GM21381 (cell line): ENCODE measurements around the gene COL4A6.

Experiments used
- ATAC-seq: cut with Tn5 transposase; IDR thresholded peaks from one replicate; pipeline ENCODE4 v1.9.1; 2021; ENCODE audit warnings: mild to moderate bottlenecking, moderate library complexity; ENCODE audit not compliant: unreplicated experiment

The COL4A6 gene

GRCh38 chrX:108163333-108164082, 274.7 kb downstream of the COL4A6 start:
- ATAC-seq, result no peak

- no peak for ATAC-seq
Measured at GRCh38 chrX:108162265-108162664, 276.0 kb downstream of the COL4A6 start.

- no peak for ATAC-seq
Measured at GRCh38 chrX:108160309-108160708, 277.9 kb downstream of the COL4A6 start.

- no peak for ATAC-seq
Measured at GRCh38 chrX:108159028-108159670, 279.1 kb downstream of the COL4A6 start.

GRCh38 chrX:108157628-108158027, 280.6 kb downstream of the COL4A6 start:
- no peak for ATAC-seq

- no peak for ATAC-seq
Measured at GRCh38 chrX:108156934-108157466, 281.2 kb downstream of the COL4A6 start.

GRCh38 chrX:108156082-108156481, 282.1 kb downstream of the COL4A6 start:
- ATAC-seq, result no peak

GRCh38 chrX:108148524-108148923, 289.7 kb downstream of the COL4A6 start:
- peak; percentile 88 for ATAC-seq

- ATAC-seq, result no peak
Measured at GRCh38 chrX:108138814-108139702, 299.2 kb downstream of the COL4A6 start.

GRCh38 chrX:108134724-108135123, 303.5 kb downstream of the COL4A6 start:
- no peak for ATAC-seq

GRCh38 chrX:108132876-108133275, 305.3 kb downstream of the COL4A6 start:
- no peak for ATAC-seq

GRCh38 chrX:108132034-108132433, 306.2 kb downstream of the COL4A6 start:
- no peak for ATAC-seq

GRCh38 chrX:108131471-108131870, 306.8 kb downstream of the COL4A6 start:
- ATAC-seq, result no peak

- no peak for ATAC-seq
Measured at GRCh38 chrX:108130889-108131288, 307.3 kb downstream of the COL4A6 start.

GRCh38 chrX:108127152-108127551, 311.1 kb downstream of the COL4A6 start:
- ATAC-seq, result no peak

GRCh38 chrX:108126661-108127060, 311.6 kb downstream of the COL4A6 start:
- ATAC-seq, result no peak

- no peak for ATAC-seq
Measured at GRCh38 chrX:108123591-108124366, 314.4 kb downstream of the COL4A6 start.

GRCh38 chrX:108122748-108123147, 315.5 kb downstream of the COL4A6 start:
- ATAC-seq, result no peak

- no peak for ATAC-seq
Measured at GRCh38 chrX:108121291-108121690, 316.9 kb downstream of the COL4A6 start.

GRCh38 chrX:108117988-108118387, 320.2 kb downstream of the COL4A6 start:
- no peak for ATAC-seq
